Measurements from ENCODE around the gene SLC52A3.
"Not testable (repeated sequence)": the region's sequence is repeated elsewhere in the genome, so short reads cannot be mapped to it uniquely, and the experiment has no call there.

Gene SLC52A3

GRCh38 chr20:768426-768978 is at the start of gene SLC52A3:
TSS of gene SLC52A3 (minus strand) at chr20:768500. CDS start at chr20:765774, 2,726 bp downstream.
- no peak for DNase-seq (ENCODE audit: low read depth in 2 of 2)

- peak; percentile 45 to 47 for DNase-seq (ENCODE audit: low read depth in 2 of 2)
Observed at GRCh38 chr20:815914-816606, 47.8 kb upstream of the SLC52A3 start.

GRCh38 chr20:815226-815625 is 46.9 kb upstream of the SLC52A3 start:
- no peak for DNase-seq (ENCODE audit: low read depth in 2 of 2)

GRCh38 chr20:813390-813789 is 45.1 kb upstream of the SLC52A3 start:
- no peak for DNase-seq (ENCODE audit: low read depth in 2 of 2)

- DNase-seq (ENCODE audit: low read depth in 2 of 2) = not testable (repeated sequence)
Observed at GRCh38 chr20:812435-812814, 44.1 kb upstream of the SLC52A3 start.

- not testable (repeated sequence) for DNase-seq (ENCODE audit: low read depth in 2 of 2)
Observed at GRCh38 chr20:811776-812434, 43.6 kb upstream of the SLC52A3 start.

GRCh38 chr20:805713-806112 is 37.4 kb upstream of the SLC52A3 start:
- no peak for DNase-seq (ENCODE audit: low read depth in 2 of 2)

- DNase-seq (ENCODE audit: low read depth in 2 of 2) = no peak
Observed at GRCh38 chr20:801678-802077, 33.4 kb upstream of the SLC52A3 start.

GRCh38 chr20:800026-800425 is 31.7 kb upstream of the SLC52A3 start:
- not testable (repeated sequence) for DNase-seq (ENCODE audit: low read depth in 2 of 2)

GRCh38 chr20:798746-799145 is 30.4 kb upstream of the SLC52A3 start:
- not testable (repeated sequence) for DNase-seq (ENCODE audit: low read depth in 2 of 2)

- no peak for DNase-seq (ENCODE audit: low read depth in 2 of 2)
Observed at GRCh38 chr20:796921-797320, 28.6 kb upstream of the SLC52A3 start.

GRCh38 chr20:792248-792647 is 23.9 kb upstream of the SLC52A3 start:
- no peak for DNase-seq (ENCODE audit: low read depth in 2 of 2)

GRCh38 chr20:791056-791455 is 22.8 kb upstream of the SLC52A3 start:
- DNase-seq (ENCODE audit: low read depth in 2 of 2) = no peak

- no peak for DNase-seq (ENCODE audit: low read depth in 2 of 2)
Observed at GRCh38 chr20:787825-788224, 19.5 kb upstream of the SLC52A3 start.

GRCh38 chr20:779771-780170 is 11.5 kb upstream of the SLC52A3 start:
- no peak for DNase-seq (ENCODE audit: low read depth in 2 of 2)

GRCh38 chr20:776165-776564 is 7.9 kb upstream of the SLC52A3 start:
- no peak for DNase-seq (ENCODE audit: low read depth in 2 of 2)

- no peak for DNase-seq (ENCODE audit: low read depth in 2 of 2)
Observed at GRCh38 chr20:775679-776135, 7.4 kb upstream of the SLC52A3 start.

- no peak for DNase-seq (ENCODE audit: low read depth in 2 of 2)
Observed at GRCh38 chr20:774660-775057, 6.4 kb upstream of the SLC52A3 start.

- no peak for DNase-seq (ENCODE audit: low read depth in 2 of 2)
Observed at GRCh38 chr20:774016-774659, 5.8 kb upstream of the SLC52A3 start.

- DNase-seq (ENCODE audit: low read depth in 2 of 2) = no peak
Observed at GRCh38 chr20:772806-773205, 4.5 kb upstream of the SLC52A3 start.

- no peak for DNase-seq (ENCODE audit: low read depth in 2 of 2)
Observed at GRCh38 chr20:771741-772464, 3.6 kb upstream of the SLC52A3 start.

- DNase-seq (ENCODE audit: low read depth in 2 of 2) = no peak
Observed at GRCh38 chr20:770691-771090, 2.4 kb upstream of the SLC52A3 start.

Data from stimulated activated CD8-positive, alpha-beta memory T cell treated with anti-CD3 and anti-CD28 coated beads, Interleukin-2, amount 100 ng/mL, for 1 hour (primary cell).